IMR-90 (cell line): Measurements from ENCODE around the gene ST6GALNAC2. TPM values are rescaled to one million over a fixed set of nuclear protein-coding genes. Genes with fewer than 3 reads are reported as not detected.

Experiments
- ATAC-seq: fragments of 200-7000 bp; cut with Tn5 transposase; 2 replicates; pipeline ENCODE4 v1.9.1; 2020; ENCODE audit warnings: low read depth, mild to moderate bottlenecking, moderate library complexity
- BruUV-seq: library from RNA; stranded (reverse); fragments of 400-500 nt; replicated peaks from 2 replicates; lab custom pipeline; 2021; lab: Mats Ljungman, UMichigan
- CTCF ChIA-PET: fragments of 300-600 bp; formaldehyde crosslinking; extraction: SDS; loops from one replicate; lab custom pipeline; 2021; ENCODE audit warnings: antibody characterized with exemption; lab: Yijun Ruan, JAX
- POLR2A ChIA-PET: fragments of 300-600 bp; sonication (Branson Sonifier 250); formaldehyde crosslinking; loops from one replicate; lab custom pipeline; 2022; ENCODE audit warnings: antibody characterized with exemption; ENCODE audit not compliant: unreplicated experiment; lab: Charles Lee
- DNase-seq: peaks from one replicate; pipeline ENCODE4 v3.0.0; 2013
- H2AFZ ChIP-seq: replicated peaks from 2 replicates; pipeline ENCODE3; 2013; ENCODE audit warnings: low read length, mild to moderate bottlenecking; ENCODE audit not compliant: poor library complexity
- H2AK5ac ChIP-seq: 2 replicates; pipeline ENCODE4 v1.6.1; 2013; ENCODE audit warnings: low read depth, low read length, inconsistent platforms
- H2AK9ac ChIP-seq: replicated peaks from 2 replicates; pipeline ENCODE3; 2013; ENCODE audit warnings: mild to moderate bottlenecking, low read depth, low read length, moderate library complexity; ENCODE audit not compliant: poor library complexity
- H2BK120ac ChIP-seq: 2 replicates; pipeline ENCODE4 v1.6.1; 2013; ENCODE audit warnings: low read depth, low read length, inconsistent platforms
- H2BK15ac ChIP-seq: 3 replicates; pipeline ENCODE4 v1.6.1; 2013; ENCODE audit warnings: low read depth, low read length, inconsistent platforms
- H2BK20ac ChIP-seq: 2 replicates; pipeline ENCODE4 v1.6.1; 2013; ENCODE audit warnings: low read depth, mild to moderate bottlenecking, inconsistent platforms, low read length, moderate library complexity
- H2BK5ac ChIP-seq: 2 replicates; pipeline ENCODE4 v1.6.1; 2013; ENCODE audit warnings: mild to moderate bottlenecking, low read depth, low read length, inconsistent platforms; ENCODE audit not compliant: poor library complexity, severe bottlenecking
- H3K14ac ChIP-seq: replicated peaks from 2 replicates; pipeline ENCODE4 v1.6.1; 2013; ENCODE audit warnings: low read depth, low read length, inconsistent platforms
- H3K18ac ChIP-seq: 2 replicates; pipeline ENCODE4 v1.6.1; 2013; ENCODE audit warnings: low read depth, low read length, control low read depth
- H3K23ac ChIP-seq: 2 replicates; pipeline ENCODE4 v1.6.1; 2013; ENCODE audit warnings: low read depth, low read length, inconsistent platforms
- H3K27ac ChIP-seq: 2 replicates; pipeline ENCODE4 v1.5.1; 2013; ENCODE audit warnings: mild to moderate bottlenecking, control low read depth, low read length; ENCODE audit not compliant: insufficient read depth
- H3K27me3 ChIP-seq: 2 replicates; pipeline ENCODE4 v1.6.1; 2013; ENCODE audit warnings: low read length; ENCODE audit not compliant: control insufficient read depth, insufficient read depth
- H3K36me3 ChIP-seq: 2 replicates; pipeline ENCODE4 v1.6.1; 2013; ENCODE audit warnings: low read length, mixed read lengths; ENCODE audit not compliant: control insufficient read depth, insufficient read depth
- H3K4ac ChIP-seq: 2 replicates; pipeline ENCODE4 v1.6.1; 2013; ENCODE audit warnings: low read depth, low read length, inconsistent platforms
- H3K4me1 ChIP-seq: 2 replicates; pipeline ENCODE4 v1.6.1; 2013; ENCODE audit warnings: low read length, mixed read lengths; ENCODE audit not compliant: control insufficient read depth, insufficient read depth
- H3K4me2 ChIP-seq: 2 replicates; pipeline ENCODE4 v1.6.1; 2013; ENCODE audit warnings: low read depth, mild to moderate bottlenecking, control low read depth, low read length, moderate library complexity
- H3K4me3 ChIP-seq: 2 replicates; pipeline ENCODE4 v1.5.1; 2013; ENCODE audit warnings: low read depth, mild to moderate bottlenecking, control low read depth, low read length, moderate library complexity; ENCODE audit not compliant: insufficient read depth
- H3K56ac ChIP-seq: 2 replicates; pipeline ENCODE4 v1.6.1; 2013; ENCODE audit warnings: low read length, inconsistent platforms; ENCODE audit not compliant: insufficient read depth; ENCODE audit errors: extremely low read depth
- H3K79me1 ChIP-seq, 2 experiments: 2 replicates each; pipeline ENCODE4 v1.6.1; 2013; ENCODE audit warnings: low read length in 2 of 2, inconsistent platforms in 1 of 2, low read depth in 1 of 2
- H3K9ac ChIP-seq: 2 replicates; pipeline ENCODE4 v1.6.1; 2013; ENCODE audit warnings: low read depth, low read length, control low read depth
- H3K9me1 ChIP-seq: 2 replicates; pipeline ENCODE4 v1.6.1; 2013; ENCODE audit warnings: low read length, inconsistent platforms; ENCODE audit not compliant: insufficient read depth
- H3K9me3 ChIP-seq: 2 replicates; pipeline ENCODE4 v1.6.1; 2013; ENCODE audit warnings: low read length; ENCODE audit not compliant: control insufficient read depth, insufficient read depth
- H4K20me1 ChIP-seq: 2 replicates; pipeline ENCODE4 v1.6.1; 2013; ENCODE audit warnings: low read length, inconsistent platforms; ENCODE audit not compliant: insufficient read depth
- H4K5ac ChIP-seq: 2 replicates; pipeline ENCODE4 v1.6.1; 2013; ENCODE audit warnings: mild to moderate bottlenecking, low read depth, low read length, control low read depth
- H4K8ac ChIP-seq, 2 experiments: 2 replicates each; pipeline ENCODE4 v1.6.1; 2013; ENCODE audit warnings: low read depth in 2 of 2, low read length in 2 of 2, control low read depth in 1 of 2, inconsistent platforms in 1 of 2
- H4K91ac ChIP-seq: 2 replicates; pipeline ENCODE4 v1.6.1; 2013; ENCODE audit warnings: low read depth, low read length, inconsistent platforms; ENCODE audit not compliant: insufficient read depth
- BHLHE40 ChIP-seq: fragments of 150-350 bp; IDR thresholded peaks from 2 replicates; pipeline ENCODE4 v1.6.1; 2016; ENCODE audit warnings: mild to moderate bottlenecking, low read depth, low read length
- CEBPB ChIP-seq: IDR thresholded peaks from 2 replicates; pipeline ENCODE4 v1.6.1; 2012; ENCODE audit warnings: low read depth, low read length, improper control_type of control experiment
- CHD1 ChIP-seq: IDR thresholded peaks from 2 replicates; pipeline ENCODE4 v1.6.1; 2012; ENCODE audit warnings: low read depth, low read length, improper control_type of control experiment
- MAZ ChIP-seq: IDR thresholded peaks from 2 replicates; pipeline ENCODE4 v1.6.1; 2012; ENCODE audit warnings: low read depth, mild to moderate bottlenecking, low read length, improper control_type of control experiment, moderate library complexity, borderline replicate concordance
- MXI1 ChIP-seq: IDR thresholded peaks from 2 replicates; pipeline ENCODE4 v1.6.1; 2012; ENCODE audit warnings: low read depth, mild to moderate bottlenecking, low read length, moderate library complexity, borderline replicate concordance
- NFE2L2 ChIP-seq: fragments of 150-350 bp; IDR thresholded peaks from 2 replicates; pipeline ENCODE4 v1.6.1; 2016; ENCODE audit warnings: low read depth, mild to moderate bottlenecking, low read length
- POLR2A ChIP-seq: IDR thresholded peaks from 2 replicates; pipeline ENCODE4 v1.6.1; 2012; ENCODE audit warnings: mild to moderate bottlenecking, low read depth, low read length
- RAD21 ChIP-seq: IDR thresholded peaks from 2 replicates; pipeline ENCODE4 v1.6.1; 2012; ENCODE audit warnings: low read length, improper control_type of control experiment
- RCOR1 ChIP-seq: IDR thresholded peaks from 2 replicates; pipeline ENCODE4 v1.6.1; 2012; ENCODE audit warnings: mild to moderate bottlenecking, low read length, improper control_type of control experiment; ENCODE audit not compliant: insufficient replicate concordance
- RFX5 ChIP-seq: IDR thresholded peaks from 2 replicates; pipeline ENCODE4 v1.8.0; 2012; ENCODE audit warnings: low read depth, mild to moderate bottlenecking, low read length, moderate library complexity
- SMC3 ChIP-seq: fragments of 150-350 bp; IDR thresholded peaks from 2 replicates; pipeline ENCODE4 v1.6.1; 2016; ENCODE audit warnings: low read depth, mild to moderate bottlenecking, antibody characterized with exemption, low read length, moderate library complexity
- USF2 ChIP-seq: fragments of 150-350 bp; IDR thresholded peaks from 2 replicates; pipeline ENCODE4 v1.6.1; 2017; ENCODE audit warnings: mild to moderate bottlenecking, antibody characterized with exemption, low read length, low read depth
- WGBS, 2 experiments: methylation state at CpG; one replicate each; pipeline versions ENCODE4 v1.1.5 to v1.1.7; 2013; ENCODE audit warnings: missing lambda C conversion rate in 2 of 2; ENCODE audit not compliant: insufficient read length in 1 of 2; ENCODE audit errors: extremely low coverage in 2 of 2; 5-methylcytosine and 5-hydroxymethylcytosine counted together
- dilution Hi-C: fragments of 300-500 bp; cut with HindIII; formaldehyde crosslinking; loops from one replicate; pipeline ENCODE4 v1.14.3; 2018; ENCODE audit warnings: low sequenced_read_pairs; ENCODE audit not compliant: unreplicated experiment
- in situ Hi-C: fragments of 300-500 bp; cut with MboI; formaldehyde crosslinking; loops from 3 replicates; pipeline ENCODE4 v1.14.3; 2019; ENCODE audit warnings: low sequenced_read_pairs, inconsistent platforms, mixed read lengths
- intact Hi-C: fragments of 100-400 bp; cut with micrococcal nuclease; formaldehyde crosslinking; loops from 2 replicates; pipeline ENCODE4 v1.10.0; 2022
- polyA plus RNA-seq, 3 experiments: library from polyadenylated mRNA; depleted of rRNA; stranded (reverse); fragments of >200 nt; gene quantifications; 2 replicates each; pipeline ENCODE4 v1.2.3, GENCODE V29; 2012; ENCODE audit warnings: low replicate concordance in 1 of 3
- total RNA-seq: library from RNA; depleted of rRNA; stranded (reverse); fragments of >200 nt; gene quantifications from 2 replicates; pipeline ENCODE4 v1.2.3, GENCODE V29; 2012

ST6GALNAC2 gene
- total and polyA plus RNA-seq, 2 of the 4 experiments (the other 2 are of a cell fraction), result 0.10 TPM; not detected in 1

- H4K91ac ChIP-seq, result no peak overlapping the region
- H3K4me3 ChIP-seq, result no peak overlapping the region
- peaks cover 24% of the 10 kb centered on the region for H4K20me1 ChIP-seq
- no peak overlapping the region for H2BK20ac ChIP-seq
- no peak overlapping the region for H3K23ac ChIP-seq
- BruUV-seq, result no TSS peak
- TF ChIP-seq RFX5 (no peak), BHLHE40 (no peak), RCOR1 (no peak), MAZ (no peak), CEBPB (no peak), POLR2A (no peak), RAD21 (no peak), SMC3 (no peak), MXI1 (no peak), NFE2L2 (no peak), CHD1 (no peak), USF2 (no peak)
- H2AK5ac ChIP-seq, result no peak overlapping the region
- intact Hi-C loops (no loop called here), in situ Hi-C loops (no loop called here), dilution Hi-C loops (no loop called here)
- no peak overlapping the region for H2BK120ac ChIP-seq
- H4K5ac ChIP-seq, result no peak overlapping the region
- H2AK9ac ChIP-seq, result no peak overlapping the region
- H3K36me3 ChIP-seq, result peaks cover 7% of the 10 kb centered on the region
- H3K27me3 ChIP-seq, result no peaks in the 10 kb centered on the region
- no peak overlapping the region for H3K4me2 ChIP-seq
- no peaks in the 10 kb centered on the region for H3K9me1 ChIP-seq
- no peak overlapping the region for H3K56ac ChIP-seq
- H3K18ac ChIP-seq, result no peak overlapping the region
- no peak overlapping the region for H3K14ac ChIP-seq
- H2AFZ ChIP-seq, result no peak overlapping the region
- H3K27ac ChIP-seq, result no peak overlapping the region
- H4K8ac ChIP-seq, result no peak overlapping the region
- DNase-seq, result no peak
- H3K9ac ChIP-seq, result no peak overlapping the region
- no peak overlapping the region for H2BK5ac ChIP-seq
- no peaks in the 10 kb centered on the region for H3K4me1 ChIP-seq
- no peak overlapping the region for H3K4ac ChIP-seq
- ATAC-seq, result no peak
- peaks cover 6% of the 10 kb centered on the region for H3K9me3 ChIP-seq
- peaks cover 2 to 9% of the 10 kb centered on the region in 2 experiments; a peak in 3 of 4 replicates for H3K79me1 ChIP-seq
- H2BK15ac ChIP-seq, result no peak overlapping the region
- 95% methylated on average over 8 of the region's 13 CpGs; no CpG with 5 or more reads in 1 of the 2 experiments for WGBS, 2 experiments
- ChIA-PET POLR2A (no interaction called here), CTCF (interaction anchor here (0.6 kb wide), 1 partner anchor 104 kb away, joined by 4 read pairs; no protein-coding TSS in a partner anchor)
Measured at GRCh38 chr17:76570877-76571471, 14.7 kb downstream of the ST6GALNAC2 start.
